Transverse colon (tissue), 4 donors: ENCODE results near the gene TDP2.
"Not testable (repeated sequence)": the region's sequence is repeated elsewhere in the genome, so short reads cannot be mapped to it uniquely, and the experiment has no call there.

ENCODE experiments used
- CTCF ChIP-seq, 5 experiments: fragments of 200-600 bp in 3 of 5; fragments of 450-650 bp in 2 of 5; sonication (generic) in 3 of 5; IDR thresholded peaks; 1 replicate in 2 of 5; 2 replicates in 3 of 5; pipeline ENCODE4 v1.5.1; 2016 to 2017; ENCODE audit warnings: antibody characterized with exemption in 5 of 5, inconsistent platforms in 3 of 5, mild to moderate bottlenecking in 2 of 5, moderate library complexity in 1 of 5
- POLR2A ChIP-seq: fragments of 450-650 bp; IDR thresholded peaks from one replicate; pipeline ENCODE4 v1.6.1; 2016; ENCODE audit warnings: antibody characterized with exemption, mild to moderate bottlenecking, moderate library complexity
- POLR2AphosphoS5 ChIP-seq, 3 donors: sonication (generic); formaldehyde crosslinking; IDR thresholded peaks; one replicate each; pipeline ENCODE4 v1.6.1; 2016; ENCODE audit warnings: antibody characterized with exemption in 3 of 3

GRCh38 chr6:24695635-24696034 lies 28.9 kb upstream of the TDP2 start:
- peak; percentile 32 to 80 (median 55) for TF ChIP-seq CTCF (IDR thresholded peaks at IDR 0.05)
- not testable (repeated sequence) for TF ChIP-seq POLR2A; POLR2AphosphoS5 (IDR thresholded peaks at IDR 0.05)
